Measurements from ENCODE around the gene DHRS7B.
A peak's percentile ranks its signal among the peaks of the same experiment; 100 is the strongest.
"Not testable (repeated sequence)": the region's sequence is repeated elsewhere in the genome, so short reads cannot be mapped to it uniquely, and the experiment has no call there.

DHRS7B gene

DNA sequence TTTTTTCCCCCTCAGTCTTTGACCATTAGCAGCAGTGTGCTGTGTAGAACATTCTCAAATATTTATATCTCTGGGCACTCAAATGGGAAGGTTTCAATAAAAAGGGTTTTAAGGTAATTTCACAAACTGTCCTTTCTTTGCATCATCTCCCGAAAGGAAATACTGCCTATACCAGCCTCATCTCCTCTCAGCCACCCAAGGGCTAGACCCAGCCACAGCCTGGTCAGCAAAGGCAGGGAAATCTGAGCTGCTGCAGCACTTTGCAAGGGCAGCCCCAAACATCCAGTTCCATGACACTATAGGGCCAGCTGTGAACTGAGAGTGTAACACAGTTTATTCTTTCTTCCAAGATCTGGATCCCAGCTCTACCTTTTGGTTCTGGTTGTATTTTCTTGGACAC is 58.3 kb downstream of the DHRS7B start:
- Mint-ChIP-seq H3K4me3 (no peak overlapping the region), H3K27ac (no peak overlapping the region), H3K9me3 (no peaks in the 10 kb centered on the region), H3K27me3 (no peaks in the 10 kb centered on the region), H3K36me3 (ENCODE audit: insufficient read depth) (peaks cover 9% of the 10 kb centered on the region), H3K4me1 (ENCODE audit: low read depth in 2 of 2) (no peaks in the 10 kb centered on the region)
- ATAC-seq (replicated peaks), result no peak
- DNase-seq, result no peak

- DNase-seq (no peak), ATAC-seq (replicated peaks) (no peak)
- no peak overlapping the region for H3K4me3 Mint-ChIP-seq
- no peaks in the 10 kb centered on the region for H3K4me1 Mint-ChIP-seq (ENCODE audit: low read depth in 2 of 2)
- H3K9me3 Mint-ChIP-seq, result no peaks in the 10 kb centered on the region
- H3K36me3 Mint-ChIP-seq (ENCODE audit: insufficient read depth), result peaks cover 11% of the 10 kb centered on the region
- H3K27me3 Mint-ChIP-seq, result no peaks in the 10 kb centered on the region
- H3K27ac Mint-ChIP-seq, result peak overlapping the region; percentile 66 to 75
Observed at GRCh38 chr17:21186399-21187187, 59.8 kb downstream of the DHRS7B start.

- Mint-ChIP-seq H3K9me3 (no peaks in the 10 kb centered on the region), H3K36me3 (ENCODE audit: insufficient read depth) (peaks cover 7% of the 10 kb centered on the region), H3K4me1 (ENCODE audit: low read depth in 2 of 2) (peaks cover under 1 to 3% of the 10 kb centered on the region in 2 donors), H3K27ac (no peak overlapping the region), H3K27me3 (no peaks in the 10 kb centered on the region), H3K4me3 (no peak overlapping the region)
- ATAC-seq (replicated peaks) (no peak), DNase-seq (no peak)
Observed at GRCh38 chr17:21189361-21189760, 62.6 kb downstream of the DHRS7B start.

DNA sequence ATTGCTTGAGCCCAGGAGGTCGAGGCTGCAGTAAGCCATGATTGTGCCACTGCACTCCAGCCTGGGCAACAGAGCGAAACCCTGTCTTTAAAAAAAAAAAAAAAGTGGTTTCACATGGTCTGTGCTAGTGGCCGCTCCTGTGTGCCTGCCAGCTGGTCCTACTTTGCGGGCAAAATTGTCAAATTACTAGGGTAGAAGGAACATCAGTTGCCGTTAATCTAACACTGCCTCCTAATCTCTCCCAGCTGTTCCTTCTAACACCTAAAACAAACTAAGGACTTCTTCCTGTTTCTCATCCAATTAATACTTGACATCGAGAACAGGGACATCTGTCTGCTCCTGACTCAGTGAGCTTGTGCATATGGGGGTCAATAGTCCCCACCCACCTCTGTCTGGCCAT is 63.3 kb downstream of the DHRS7B start:
- H3K4me3 Mint-ChIP-seq, result no peak overlapping the region
- peaks cover 5% of the 10 kb centered on the region for H3K36me3 Mint-ChIP-seq (ENCODE audit: insufficient read depth)
- H3K27ac Mint-ChIP-seq, result peak overlapping the region in 1 of 2 donors; percentile 44
- H3K9me3 Mint-ChIP-seq, result no peaks in the 10 kb centered on the region
- peaks cover 5 to 7% of the 10 kb centered on the region in 2 donors for H3K4me1 Mint-ChIP-seq (ENCODE audit: low read depth in 2 of 2)
- ATAC-seq (replicated peaks) (no peak), DNase-seq (no peak)
- H3K27me3 Mint-ChIP-seq, result no peaks in the 10 kb centered on the region

DNA sequence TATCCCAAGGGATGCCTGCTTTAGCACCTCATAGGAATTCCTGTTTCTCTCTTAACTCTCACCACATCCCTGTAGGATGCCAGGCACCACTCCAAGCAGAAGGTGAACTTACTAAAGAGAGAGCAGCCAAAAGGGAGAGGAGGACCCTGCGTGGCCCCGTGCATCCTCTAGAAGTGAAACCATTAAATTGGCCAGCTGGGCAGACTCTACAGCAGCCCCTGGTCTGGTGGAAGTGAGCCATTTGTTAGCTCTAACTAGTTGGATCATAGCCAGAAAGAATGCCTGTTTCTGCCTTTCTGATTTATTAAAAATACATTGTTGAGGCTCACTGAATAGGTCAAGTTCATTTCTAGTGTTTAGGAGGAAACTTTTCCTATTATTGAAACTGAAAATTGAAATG is 64.9 kb downstream of the DHRS7B start:
- no peak for ATAC-seq (replicated peaks)
- Mint-ChIP-seq H3K4me3 (no peak overlapping the region), H3K27ac (peak overlapping the region in 1 of 2 donors; percentile 44), H3K36me3 (ENCODE audit: insufficient read depth) (peaks cover 15% of the 10 kb centered on the region), H3K27me3 (no peaks in the 10 kb centered on the region), H3K9me3 (no peaks in the 10 kb centered on the region), H3K4me1 (ENCODE audit: low read depth in 2 of 2) (peaks cover 5 to 7% of the 10 kb centered on the region in 2 donors)
- DNase-seq, result no peak

DNA sequence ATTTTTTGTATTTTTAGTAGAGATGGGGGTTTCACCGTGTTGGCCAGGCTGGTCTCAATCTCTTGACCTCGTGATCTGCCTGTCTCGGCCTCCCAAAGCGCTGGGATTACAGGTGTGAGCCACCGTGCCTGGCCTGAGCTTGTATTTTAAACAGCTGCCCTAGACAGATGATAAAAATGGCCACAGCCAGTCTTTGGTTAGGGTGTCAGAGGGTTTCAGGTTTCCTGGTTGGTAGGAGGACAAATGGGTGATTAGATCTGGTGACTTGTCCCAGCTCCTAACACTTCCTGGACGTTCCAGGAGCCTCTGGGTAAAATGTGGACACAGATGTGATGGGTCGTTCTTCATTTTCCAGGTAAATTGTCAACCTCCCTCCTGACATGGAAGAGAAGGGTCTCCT is 65.7 kb downstream of the DHRS7B start:
- not testable (repeated sequence) for DNase-seq

GRCh38 chr17:21193031-21193430 is 66.3 kb downstream of the DHRS7B start:
- Mint-ChIP-seq H3K27me3 (no peaks in the 10 kb centered on the region), H3K4me1 (ENCODE audit: low read depth in 2 of 2) (peaks cover 5 to 7% of the 10 kb centered on the region in 2 donors), H3K36me3 (ENCODE audit: insufficient read depth) (peaks cover 28% of the 10 kb centered on the region), H3K4me3 (no peak overlapping the region), H3K9me3 (no peaks in the 10 kb centered on the region), H3K27ac (peak overlapping the region; percentile 44 to 86)
- DNase-seq, result no peak
- no peak for ATAC-seq (replicated peaks)

More for the DNA sequence above, 65.7 kb downstream of the DHRS7B start:
- Mint-ChIP-seq H3K36me3 (ENCODE audit: insufficient read depth) (peaks cover 22% of the 10 kb centered on the region), H3K27ac (peak overlapping the region; percentile 44 to 86)
- ATAC-seq (replicated peaks); H3K4me1 Mint-ChIP-seq (ENCODE audit: low read depth in 2 of 2); H3K4me3 Mint-ChIP-seq; H3K27me3 Mint-ChIP-seq; H3K9me3 Mint-ChIP-seq: not testable (repeated sequence)

DNA sequence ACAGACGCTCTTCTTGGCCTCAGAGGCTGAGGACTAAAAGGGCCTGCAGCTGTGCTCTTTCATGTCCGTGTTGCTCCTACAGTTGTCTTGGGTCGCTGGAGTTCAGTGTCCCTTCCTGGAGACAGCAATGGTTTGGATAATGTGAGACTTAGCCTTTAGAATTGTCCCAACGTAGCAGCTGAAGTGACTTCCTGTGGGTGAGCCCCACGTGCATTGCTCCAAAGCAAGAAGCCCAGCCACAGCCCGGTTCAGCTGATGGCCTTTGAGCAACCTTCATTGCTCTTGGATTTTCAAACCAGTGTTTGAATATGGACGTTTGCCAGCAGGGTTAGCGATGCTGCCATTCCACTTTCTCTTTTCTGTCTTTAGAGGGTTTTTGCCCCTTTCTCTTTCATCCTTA is 67.5 kb downstream of the DHRS7B start:
- DNase-seq (no peak), ATAC-seq (replicated peaks) (no peak)
- Mint-ChIP-seq H3K4me3 (no peak overlapping the region), H3K36me3 (ENCODE audit: insufficient read depth) (peaks cover 39% of the 10 kb centered on the region), H3K4me1 (ENCODE audit: low read depth in 2 of 2) (peaks cover 5 to 8% of the 10 kb centered on the region in 2 donors), H3K9me3 (no peaks in the 10 kb centered on the region), H3K27ac (peak overlapping the region in 1 of 2 donors; percentile 81), H3K27me3 (no peaks in the 10 kb centered on the region)

- H3K36me3 Mint-ChIP-seq (ENCODE audit: insufficient read depth), result peaks cover 40% of the 10 kb centered on the region
- ATAC-seq (replicated peaks), result no peak
- no peaks in the 10 kb centered on the region for H3K9me3 Mint-ChIP-seq
- H3K4me1 Mint-ChIP-seq (ENCODE audit: low read depth in 2 of 2), result peaks cover 9 to 12% of the 10 kb centered on the region in 2 donors
- H3K27ac Mint-ChIP-seq, result peak overlapping the region; percentile 70 to 81
- DNase-seq, result no peak
- no peaks in the 10 kb centered on the region for H3K27me3 Mint-ChIP-seq
- H3K4me3 Mint-ChIP-seq, result no peak overlapping the region
Observed at GRCh38 chr17:21194703-21195102, 67.9 kb downstream of the DHRS7B start.

- peaks cover 40% of the 10 kb centered on the region for H3K36me3 Mint-ChIP-seq (ENCODE audit: insufficient read depth)
- no peak for ATAC-seq (replicated peaks)
Observed at GRCh38 chr17:21196126-21196525, 69.4 kb downstream of the DHRS7B start.

GRCh38 chr17:21198411-21198810 is 71.6 kb downstream of the DHRS7B start:
- Mint-ChIP-seq H3K36me3 (ENCODE audit: insufficient read depth) (peaks cover 41% of the 10 kb centered on the region), H3K4me1 (ENCODE audit: low read depth in 2 of 2) (peaks cover 23 to 26% of the 10 kb centered on the region in 2 donors), H3K4me3 (no peak overlapping the region), H3K27ac (no peak overlapping the region), H3K9me3 (no peaks in the 10 kb centered on the region), H3K27me3 (no peaks in the 10 kb centered on the region)
- no peak for ATAC-seq (replicated peaks)
- DNase-seq, result no peak

More at GRCh38 chr17:21196126-21196525, 69.4 kb downstream of the DHRS7B start:
- Mint-ChIP-seq H3K27me3 (no peaks in the 10 kb centered on the region), H3K27ac (no peak overlapping the region), H3K4me3 (no peak overlapping the region), H3K9me3 (no peaks in the 10 kb centered on the region), H3K4me1 (ENCODE audit: low read depth in 2 of 2) (peaks cover 17 to 22% of the 10 kb centered on the region in 2 donors)
- DNase-seq, result no peak

DNA sequence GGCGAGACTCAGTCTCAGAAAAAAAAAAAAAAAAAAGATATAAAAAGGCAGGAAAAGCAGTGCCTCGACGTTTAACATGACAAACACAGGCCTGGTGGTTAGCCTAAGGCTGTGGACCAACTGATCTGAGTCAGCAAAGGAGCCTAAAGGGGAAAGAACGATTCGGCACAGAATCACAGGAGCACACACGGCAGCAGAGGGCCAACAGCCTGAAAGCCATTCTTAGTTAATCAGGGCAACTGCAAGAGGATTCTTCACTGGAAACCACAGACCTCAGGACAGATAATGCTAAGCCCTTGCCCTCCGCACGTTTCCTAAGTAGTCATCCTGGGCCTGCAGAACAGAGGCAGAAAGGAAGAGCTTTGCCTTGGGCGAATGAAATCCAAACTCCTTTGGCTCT is 72.5 kb downstream of the DHRS7B start:
- no peak for DNase-seq
- no peak for ATAC-seq (replicated peaks)
- no peaks in the 10 kb centered on the region for H3K27me3 Mint-ChIP-seq
- H3K27ac Mint-ChIP-seq, result no peak overlapping the region
- peaks cover 41% of the 10 kb centered on the region for H3K36me3 Mint-ChIP-seq (ENCODE audit: insufficient read depth)
- H3K4me3 Mint-ChIP-seq, result no peak overlapping the region
- peaks cover 24 to 26% of the 10 kb centered on the region in 2 donors for H3K4me1 Mint-ChIP-seq (ENCODE audit: low read depth in 2 of 2)
- H3K9me3 Mint-ChIP-seq, result no peaks in the 10 kb centered on the region

- no peak for DNase-seq
- Mint-ChIP-seq H3K4me1 (ENCODE audit: low read depth in 2 of 2) (peaks cover 26 to 27% of the 10 kb centered on the region in 2 donors), H3K27ac (peak overlapping the region; percentile 12 to 81), H3K4me3 (no peak overlapping the region), H3K9me3 (no peaks in the 10 kb centered on the region), H3K36me3 (ENCODE audit: insufficient read depth) (peaks cover 41% of the 10 kb centered on the region), H3K27me3 (no peaks in the 10 kb centered on the region)
- ATAC-seq (replicated peaks), result no peak
Observed at GRCh38 chr17:21199856-21200255, 73.1 kb downstream of the DHRS7B start.

DNA sequence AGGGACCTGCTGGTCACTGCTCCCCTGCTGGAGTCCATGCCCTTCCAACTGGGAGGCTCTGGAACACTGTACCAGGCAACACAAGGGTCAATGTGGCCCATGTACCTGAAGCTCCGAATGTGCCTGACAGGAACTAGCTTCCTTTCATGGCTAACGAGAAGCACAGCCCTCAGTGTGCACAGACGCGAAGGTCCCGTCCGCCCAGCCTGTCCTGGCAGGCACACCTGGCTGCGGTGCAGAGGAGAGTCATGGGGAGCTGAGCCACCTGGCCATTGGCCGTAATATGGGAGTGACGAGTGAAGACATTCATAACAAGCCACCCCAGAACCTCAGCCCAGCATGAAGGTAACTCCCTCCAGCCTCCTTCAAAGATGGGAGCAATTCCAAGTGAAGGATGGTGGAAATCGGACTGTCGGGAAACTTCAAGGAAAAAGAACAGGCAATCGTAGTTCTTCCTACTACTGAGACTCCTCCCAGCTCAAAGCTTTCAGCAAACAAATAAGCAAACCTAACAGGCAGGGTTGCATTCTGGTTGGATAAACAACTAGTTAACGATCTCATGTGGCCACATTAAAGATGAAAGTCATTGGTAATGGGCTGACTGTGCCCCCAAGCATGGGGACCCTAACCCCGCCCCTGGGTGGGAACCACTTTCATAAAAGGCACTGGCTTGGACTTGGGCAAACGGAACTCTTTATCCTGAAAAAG is 74.0 kb downstream of the DHRS7B start:
- H3K36me3 Mint-ChIP-seq (ENCODE audit: insufficient read depth), result peaks cover 37% of the 10 kb centered on the region
- H3K27me3 Mint-ChIP-seq, result no peaks in the 10 kb centered on the region
- no peak for ATAC-seq (replicated peaks)
- no peaks in the 10 kb centered on the region for H3K9me3 Mint-ChIP-seq
- peak overlapping the region; percentile 59 to 81 for H3K27ac Mint-ChIP-seq
- no peak for DNase-seq
- H3K4me1 Mint-ChIP-seq (ENCODE audit: low read depth in 2 of 2), result peaks cover 27 to 33% of the 10 kb centered on the region in 2 donors
- H3K4me3 Mint-ChIP-seq, result no peak overlapping the region

Data from effector memory CD8-positive, alpha-beta T cell (primary cell).